Measurements from ENCODE around the gene MYH10.
"Not testable (repeated sequence)": the region's sequence is repeated elsewhere in the genome, so short reads cannot be mapped to it uniquely, and the experiment has no call there.

Gene MYH10

DNA sequence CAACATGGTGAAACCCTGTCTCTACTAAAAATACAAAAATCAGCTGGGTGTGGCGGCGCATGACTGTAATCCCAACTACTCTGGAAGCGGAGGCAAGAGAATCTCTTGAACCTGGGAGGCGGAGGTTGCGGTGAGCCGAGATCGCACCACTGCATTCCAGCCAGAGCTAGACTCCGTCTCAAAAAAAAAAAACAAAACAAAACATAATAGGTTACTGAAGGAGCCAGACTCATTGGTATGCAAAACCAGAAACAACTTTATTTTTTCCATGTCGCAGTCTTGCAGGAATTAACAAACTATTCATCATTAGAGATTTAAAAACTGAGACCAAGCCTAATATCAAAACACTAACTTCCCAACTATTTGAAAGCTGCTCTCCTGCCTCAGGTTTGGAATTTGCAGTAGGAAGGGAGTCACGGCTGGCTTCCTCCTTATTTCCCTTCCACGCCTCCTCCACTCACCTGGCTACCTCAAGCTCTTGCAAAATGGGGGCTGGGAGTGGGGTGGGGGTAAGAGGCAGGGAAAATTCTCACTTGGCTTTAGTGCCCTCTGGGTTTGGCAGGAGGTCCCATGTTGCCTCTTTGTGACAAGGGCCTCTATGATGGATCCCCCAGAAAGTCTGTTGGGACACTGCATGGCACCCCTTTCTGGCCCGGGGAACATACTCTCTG is 34.1 kb upstream of the MYH10 start:
- 0 out of 2 replicates have a peak, but pooled peaks cover 6% of the 10 kb centered on the region for H3K4me1 ChIP-seq (ENCODE audit: control insufficient read depth, insufficient read depth, low read length)

DNA sequence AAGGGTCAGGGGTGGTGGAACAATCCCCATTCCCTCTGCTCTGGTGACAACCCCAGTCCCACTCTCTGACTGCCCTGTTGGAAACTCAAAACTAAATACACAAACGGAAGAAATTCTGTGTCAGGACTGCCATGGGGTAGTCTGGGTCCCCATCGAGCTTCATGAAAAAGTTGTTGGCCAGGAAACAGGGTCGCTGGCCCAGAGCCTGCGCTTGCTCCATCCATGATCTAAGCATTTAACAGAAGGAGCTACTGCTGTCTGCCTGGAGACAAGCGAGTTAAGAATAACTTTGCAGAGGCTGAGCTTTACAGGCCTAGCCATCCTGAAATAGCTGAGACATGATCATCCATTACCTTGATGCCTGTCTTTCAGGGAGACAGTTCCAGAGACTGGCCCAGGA is 32.4 kb upstream of the MYH10 start:
- Histone ChIP-seq H3K9me3 (ENCODE audit: control insufficient read depth, insufficient read depth, low read depth, low read length) (no peaks in the 10 kb centered on the region), H3K9ac (ENCODE audit: low read length) (no peak overlapping the region), H3K4me1 (ENCODE audit: control insufficient read depth, insufficient read depth, low read length) (no peaks in the 10 kb centered on the region), H3K27ac (ENCODE audit: low read depth, low read length) (no peak overlapping the region), H3K27me3 (ENCODE audit: control insufficient read depth, insufficient read depth, low read length) (peaks cover 9% of the 10 kb centered on the region; the same call in 1 of the 2 replicates), H3K4me3 (ENCODE audit: low read depth, low read length) (no peak overlapping the region), H3K36me3 (ENCODE audit: control insufficient read depth, insufficient read depth, low read length) (no peaks in the 10 kb centered on the region)

More for the DNA sequence above, 34.1 kb upstream of the MYH10 start:
- Histone ChIP-seq H3K9ac (ENCODE audit: low read length) (no peak overlapping the region), H3K36me3 (ENCODE audit: control insufficient read depth, insufficient read depth, low read length) (no peaks in the 10 kb centered on the region), H3K4me3 (ENCODE audit: low read depth, low read length) (no peak overlapping the region), H3K9me3 (ENCODE audit: control insufficient read depth, insufficient read depth, low read depth, low read length) (no peaks in the 10 kb centered on the region), H3K27ac (ENCODE audit: low read depth, low read length) (no peak overlapping the region), H3K27me3 (ENCODE audit: control insufficient read depth, insufficient read depth, low read length) (peaks cover 9% of the 10 kb centered on the region; the same call in 1 of the 2 replicates)

DNA sequence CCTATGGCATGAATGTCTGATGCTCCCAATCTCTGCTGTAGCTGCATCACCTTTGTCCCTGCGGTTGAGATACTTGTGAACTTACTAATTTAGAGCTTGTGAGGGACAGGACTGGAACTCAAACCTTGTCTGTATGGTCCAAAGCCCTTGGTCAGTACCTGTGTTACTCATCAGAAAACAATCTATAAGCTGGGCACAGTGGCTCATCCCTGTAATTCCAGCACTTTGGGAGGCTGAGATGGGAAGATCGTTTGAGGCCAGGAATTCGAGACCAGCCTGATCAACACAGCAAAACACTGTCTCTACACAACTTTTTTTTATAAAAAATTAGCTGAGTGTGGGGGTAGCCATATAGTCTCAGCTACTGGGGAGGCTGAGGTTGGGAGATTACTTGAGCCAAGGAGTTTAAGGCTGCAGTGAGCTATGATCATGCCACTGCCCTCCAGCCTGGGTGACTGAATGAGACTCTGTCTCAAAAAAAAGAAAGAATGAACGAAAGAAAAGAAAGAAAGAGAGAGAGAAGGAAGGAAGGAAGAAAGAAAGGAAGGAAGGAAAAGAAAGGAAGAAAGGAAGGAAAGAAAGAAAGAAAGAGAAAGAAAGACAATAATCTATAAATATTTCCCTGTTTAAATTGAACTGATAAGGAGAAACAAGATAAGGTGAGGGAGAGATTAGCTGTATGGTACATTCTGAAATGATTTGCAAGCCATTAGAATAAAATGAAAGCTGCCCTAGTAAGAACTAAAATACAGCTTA is 31.7 kb upstream of the MYH10 start:
- H3K9ac ChIP-seq (ENCODE audit: low read length) = no peak overlapping the region
- H3K36me3 ChIP-seq (ENCODE audit: control insufficient read depth, insufficient read depth, low read length) = no peaks in the 10 kb centered on the region
- H3K27ac ChIP-seq (ENCODE audit: low read depth, low read length) = no peak overlapping the region
- H3K4me1 ChIP-seq (ENCODE audit: control insufficient read depth, insufficient read depth, low read length) = no peaks in the 10 kb centered on the region
- H3K4me3 ChIP-seq (ENCODE audit: low read depth, low read length) = no peak overlapping the region
- peaks cover 9% of the 10 kb centered on the region; the same call in 1 of the 2 replicates for H3K27me3 ChIP-seq (ENCODE audit: control insufficient read depth, insufficient read depth, low read length)
- no peaks in the 10 kb centered on the region; the same call in 1 of the 2 replicates for H3K9me3 ChIP-seq (ENCODE audit: control insufficient read depth, insufficient read depth, low read depth, low read length)

DNA sequence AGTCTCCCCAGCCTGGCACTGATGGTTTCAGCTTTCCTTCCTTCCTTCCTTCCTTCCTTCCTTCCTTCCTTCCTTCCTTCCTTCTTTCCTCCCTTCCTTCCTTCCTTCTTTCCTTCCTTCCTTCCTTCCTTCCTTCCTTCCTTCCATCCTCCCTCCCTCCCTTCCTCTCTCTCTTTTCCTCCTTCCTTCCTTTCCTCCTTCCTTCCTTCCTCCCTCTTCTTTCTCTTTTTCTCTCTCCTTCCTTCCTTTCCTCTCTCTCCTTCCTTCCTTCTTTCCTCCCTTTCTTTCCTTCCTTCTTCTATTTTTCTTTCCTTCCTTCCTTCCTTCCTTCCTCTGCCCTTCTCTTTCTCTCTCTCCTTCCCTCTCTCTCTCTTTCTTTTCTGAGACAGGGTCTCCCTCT is 30.2 kb upstream of the MYH10 start:
- not testable (repeated sequence) for H3K9ac ChIP-seq (ENCODE audit: low read length); H3K27ac ChIP-seq (ENCODE audit: low read depth, low read length); H3K4me3 ChIP-seq (ENCODE audit: low read depth, low read length); H3K4me1 ChIP-seq (ENCODE audit: control insufficient read depth, insufficient read depth, low read length); H3K27me3 ChIP-seq (ENCODE audit: control insufficient read depth, insufficient read depth, low read length); H3K36me3 ChIP-seq (ENCODE audit: control insufficient read depth, insufficient read depth, low read length)
- H3K9me3 ChIP-seq (ENCODE audit: control insufficient read depth, insufficient read depth, low read depth, low read length) = peaks cover 11% of the 10 kb centered on the region

DNA sequence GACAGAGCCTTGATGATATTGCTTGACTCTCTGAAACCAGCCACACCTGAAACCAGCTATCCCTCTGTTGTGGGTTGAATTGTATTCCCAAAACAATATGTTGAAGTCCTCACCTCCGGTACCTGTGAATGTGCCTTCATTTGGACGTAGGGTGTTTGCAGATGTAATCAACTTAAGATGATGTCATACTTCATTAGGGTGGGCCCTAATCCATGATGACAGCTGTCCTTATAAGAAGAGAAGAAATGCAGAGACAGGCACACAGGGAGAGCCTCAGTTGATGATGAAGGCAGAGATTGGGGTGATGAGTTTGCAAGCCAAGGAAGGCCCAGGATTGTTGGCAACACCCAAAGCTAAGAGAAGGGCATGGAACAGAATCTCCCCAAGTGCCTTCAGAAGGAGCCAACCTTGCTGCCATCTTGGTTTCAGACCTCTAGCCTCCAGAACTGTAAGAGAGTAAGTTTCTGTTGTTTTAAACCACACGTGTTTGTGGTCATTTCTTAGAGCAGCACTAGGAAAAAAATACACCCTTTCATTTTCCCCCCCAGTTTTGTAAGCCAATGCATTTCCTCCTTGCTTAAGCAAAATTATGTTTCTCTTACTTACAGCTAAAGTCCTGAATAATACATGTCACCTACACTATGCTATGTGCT is 29.4 kb upstream of the MYH10 start:
- Histone ChIP-seq H3K9ac (ENCODE audit: low read length) (no peak overlapping the region), H3K9me3 (ENCODE audit: control insufficient read depth, insufficient read depth, low read depth, low read length) (peaks cover 11% of the 10 kb centered on the region), H3K27ac (ENCODE audit: low read depth, low read length) (no peak overlapping the region), H3K36me3 (ENCODE audit: control insufficient read depth, insufficient read depth, low read length) (no peaks in the 10 kb centered on the region), H3K27me3 (ENCODE audit: control insufficient read depth, insufficient read depth, low read length) (peaks cover 9% of the 10 kb centered on the region; the same call in 1 of the 2 replicates), H3K4me3 (ENCODE audit: low read depth, low read length) (no peak overlapping the region), H3K4me1 (ENCODE audit: control insufficient read depth, insufficient read depth, low read length) (no peaks in the 10 kb centered on the region)

DNA sequence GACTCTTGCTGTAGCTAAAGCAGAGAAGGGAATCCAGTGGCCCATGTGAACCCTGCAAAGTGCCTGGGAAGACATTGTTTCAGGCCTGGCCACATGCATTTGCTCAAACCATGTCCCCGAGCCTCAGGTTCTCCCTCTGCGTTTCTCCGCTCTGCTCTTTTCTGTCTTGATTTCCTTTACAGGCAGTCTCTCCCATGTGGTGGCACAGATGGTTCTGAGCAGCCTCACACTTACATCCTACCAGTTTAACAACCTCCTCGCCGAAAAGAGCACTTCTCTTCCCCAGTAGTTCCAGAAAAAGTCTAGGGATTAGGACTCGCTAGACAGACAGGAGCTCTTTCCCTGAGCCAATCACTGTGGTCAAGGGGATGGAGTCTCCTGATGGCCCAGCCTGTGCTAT is 28.3 kb upstream of the MYH10 start:
- Histone ChIP-seq H3K36me3 (ENCODE audit: control insufficient read depth, insufficient read depth, low read length) (no peaks in the 10 kb centered on the region), H3K4me1 (ENCODE audit: control insufficient read depth, insufficient read depth, low read length) (no peaks in the 10 kb centered on the region), H3K9ac (ENCODE audit: low read length) (no peak overlapping the region), H3K4me3 (ENCODE audit: low read depth, low read length) (no peak overlapping the region), H3K9me3 (ENCODE audit: control insufficient read depth, insufficient read depth, low read depth, low read length) (peaks cover 11% of the 10 kb centered on the region), H3K27ac (ENCODE audit: low read depth, low read length) (no peak overlapping the region), H3K27me3 (ENCODE audit: control insufficient read depth, insufficient read depth, low read length) (peaks cover 9% of the 10 kb centered on the region; the same call in 1 of the 2 replicates)

DNA sequence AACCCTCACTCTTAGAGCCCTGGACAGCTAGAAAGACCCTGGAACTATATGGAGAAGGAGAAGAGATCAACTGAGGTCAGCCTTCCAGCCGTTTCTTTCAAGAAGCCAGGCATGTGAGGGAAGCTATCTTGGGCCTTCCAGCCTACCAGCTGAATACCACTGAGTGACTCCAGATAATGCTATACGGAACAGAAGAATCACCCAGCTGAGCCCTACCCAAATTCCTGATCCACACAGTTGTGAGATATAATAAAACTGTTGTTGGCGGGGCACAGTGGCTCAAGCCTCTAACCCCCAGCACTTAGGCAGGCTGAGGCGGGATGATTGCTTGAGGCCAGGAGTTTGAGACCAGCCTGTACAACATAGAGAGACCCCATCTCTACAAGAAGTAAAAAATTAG is 26.2 kb upstream of the MYH10 start:
- no peak overlapping the region for H3K9ac ChIP-seq (ENCODE audit: low read length)
- H3K4me3 ChIP-seq (ENCODE audit: low read depth, low read length) = no peak overlapping the region
- no peaks in the 10 kb centered on the region for H3K4me1 ChIP-seq (ENCODE audit: control insufficient read depth, insufficient read depth, low read length)
- no peak overlapping the region for H3K27ac ChIP-seq (ENCODE audit: low read depth, low read length)
- H3K9me3 ChIP-seq (ENCODE audit: control insufficient read depth, insufficient read depth, low read depth, low read length) = peaks cover 11% of the 10 kb centered on the region
- H3K27me3 ChIP-seq (ENCODE audit: control insufficient read depth, insufficient read depth, low read length) = peaks cover 9% of the 10 kb centered on the region; the same call in 1 of the 2 replicates
- no peaks in the 10 kb centered on the region for H3K36me3 ChIP-seq (ENCODE audit: control insufficient read depth, insufficient read depth, low read length)

DNA sequence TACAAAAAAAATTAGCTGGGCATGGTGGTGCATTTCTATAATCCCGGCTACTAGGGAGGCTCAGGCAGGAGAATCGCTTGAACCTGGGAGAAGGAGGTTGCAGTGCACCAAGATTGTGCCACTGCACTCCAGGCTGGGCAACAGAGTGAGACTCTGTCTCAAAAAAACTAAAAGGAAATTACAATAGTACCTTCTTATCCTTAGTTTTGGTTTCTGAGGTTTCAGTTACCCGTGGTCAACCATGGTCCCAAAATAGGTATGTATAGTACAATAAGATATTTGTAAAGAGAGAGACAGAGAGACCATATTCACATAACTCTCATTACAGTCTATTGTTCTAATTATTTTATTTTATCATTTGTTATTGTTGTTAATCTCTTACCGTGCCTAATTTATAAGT is 24.3 kb upstream of the MYH10 start:
- H3K27ac ChIP-seq (ENCODE audit: low read depth, low read length) = no peak overlapping the region
- H3K4me1 ChIP-seq (ENCODE audit: control insufficient read depth, insufficient read depth, low read length) = no peaks in the 10 kb centered on the region
- peaks cover 11% of the 10 kb centered on the region for H3K9me3 ChIP-seq (ENCODE audit: control insufficient read depth, insufficient read depth, low read depth, low read length)
- H3K36me3 ChIP-seq (ENCODE audit: control insufficient read depth, insufficient read depth, low read length) = no peaks in the 10 kb centered on the region
- no peak overlapping the region for H3K4me3 ChIP-seq (ENCODE audit: low read depth, low read length)
- no peaks in the 10 kb centered on the region for H3K27me3 ChIP-seq (ENCODE audit: control insufficient read depth, insufficient read depth, low read length)
- H3K9ac ChIP-seq (ENCODE audit: low read length) = no peak overlapping the region

DNA sequence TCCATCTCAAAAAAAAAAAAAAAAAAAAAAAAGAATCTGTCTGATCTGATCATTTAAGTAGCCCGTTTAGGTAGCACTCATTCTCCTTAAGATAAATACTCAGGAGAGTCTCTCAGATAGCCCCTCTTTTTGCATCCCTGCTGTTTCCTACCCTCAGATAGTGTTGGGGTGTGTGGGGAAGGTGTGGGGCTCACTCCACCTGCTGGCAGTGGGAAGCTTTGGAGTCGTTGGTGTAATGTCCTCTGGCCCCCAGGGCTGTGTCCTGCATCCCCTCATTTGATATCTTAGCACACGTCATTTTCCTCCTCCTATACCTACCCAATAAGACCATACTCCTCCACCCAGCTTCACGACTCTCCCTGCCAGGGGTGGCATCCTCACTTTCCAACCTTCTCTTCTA is 20.5 kb upstream of the MYH10 start:
- Histone ChIP-seq H3K27ac (ENCODE audit: low read depth, low read length) (no peak overlapping the region), H3K9ac (ENCODE audit: low read length) (no peak overlapping the region), H3K4me3 (ENCODE audit: low read depth, low read length) (no peak overlapping the region), H3K36me3 (ENCODE audit: control insufficient read depth, insufficient read depth, low read length) (no peaks in the 10 kb centered on the region), H3K27me3 (ENCODE audit: control insufficient read depth, insufficient read depth, low read length) (no peaks in the 10 kb centered on the region), H3K9me3 (ENCODE audit: control insufficient read depth, insufficient read depth, low read depth, low read length) (peaks cover 1% of the 10 kb centered on the region), H3K4me1 (ENCODE audit: control insufficient read depth, insufficient read depth, low read length) (no peaks in the 10 kb centered on the region)

DNA sequence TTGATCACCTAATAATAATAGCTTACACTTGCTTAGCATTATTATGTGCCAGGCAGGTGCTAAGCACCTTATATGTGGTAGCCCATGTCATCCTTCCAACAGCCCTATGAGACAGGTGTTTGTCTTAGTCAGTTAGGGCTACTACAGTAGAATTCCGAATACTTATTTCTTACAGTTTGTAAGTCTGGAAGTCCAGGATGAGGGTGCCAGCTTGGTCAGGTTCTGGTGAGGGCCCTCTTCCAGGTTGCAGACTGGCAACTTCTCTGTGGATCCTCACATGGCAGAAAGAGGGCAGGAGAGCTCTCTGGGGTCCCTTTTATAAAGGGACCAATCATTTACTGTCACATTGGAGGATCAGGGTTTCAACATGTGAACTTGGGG is 19.6 kb upstream of the MYH10 start:
- no peak overlapping the region for H3K27ac ChIP-seq (ENCODE audit: low read depth, low read length)
- no peaks in the 10 kb centered on the region for H3K27me3 ChIP-seq (ENCODE audit: control insufficient read depth, insufficient read depth, low read length)
- H3K36me3 ChIP-seq (ENCODE audit: control insufficient read depth, insufficient read depth, low read length) = no peaks in the 10 kb centered on the region
- no peak overlapping the region for H3K9ac ChIP-seq (ENCODE audit: low read length)
- no peaks in the 10 kb centered on the region for H3K4me1 ChIP-seq (ENCODE audit: control insufficient read depth, insufficient read depth, low read length)
- H3K9me3 ChIP-seq (ENCODE audit: control insufficient read depth, insufficient read depth, low read depth, low read length) = no peaks in the 10 kb centered on the region
- no peak overlapping the region for H3K4me3 ChIP-seq (ENCODE audit: low read depth, low read length)
